HG03457 (cell line): Measurements from ENCODE around the gene MAGI2.

ENCODE experiments used
- ATAC-seq: cut with Tn5 transposase; IDR thresholded peaks from one replicate; pipeline ENCODE4 v1.9.1; 2021; ENCODE audit warnings: moderate number of reproducible peaks; ENCODE audit not compliant: unreplicated experiment

The MAGI2 gene

DNA sequence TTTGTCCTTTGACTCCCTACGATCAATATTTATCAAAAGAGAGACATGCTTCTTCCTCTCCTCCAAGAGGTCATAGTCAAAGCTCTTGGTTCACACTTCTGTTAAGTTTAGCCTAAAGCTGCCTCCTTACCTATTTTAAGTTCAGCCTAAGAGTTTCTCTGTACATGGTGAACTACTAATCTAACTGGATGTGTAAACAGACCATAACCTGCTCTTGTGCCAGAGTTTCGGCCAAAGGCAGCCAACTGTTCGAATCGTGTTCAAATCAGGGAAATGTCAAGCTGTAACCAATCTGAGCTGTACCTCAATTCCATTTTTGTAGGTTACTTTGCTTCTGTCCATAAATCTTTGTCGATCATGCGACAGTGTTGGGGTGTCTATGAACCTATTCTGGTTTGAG lies 1240.1 kb downstream of the MAGI2 start:
- no peak for ATAC-seq

DNA sequence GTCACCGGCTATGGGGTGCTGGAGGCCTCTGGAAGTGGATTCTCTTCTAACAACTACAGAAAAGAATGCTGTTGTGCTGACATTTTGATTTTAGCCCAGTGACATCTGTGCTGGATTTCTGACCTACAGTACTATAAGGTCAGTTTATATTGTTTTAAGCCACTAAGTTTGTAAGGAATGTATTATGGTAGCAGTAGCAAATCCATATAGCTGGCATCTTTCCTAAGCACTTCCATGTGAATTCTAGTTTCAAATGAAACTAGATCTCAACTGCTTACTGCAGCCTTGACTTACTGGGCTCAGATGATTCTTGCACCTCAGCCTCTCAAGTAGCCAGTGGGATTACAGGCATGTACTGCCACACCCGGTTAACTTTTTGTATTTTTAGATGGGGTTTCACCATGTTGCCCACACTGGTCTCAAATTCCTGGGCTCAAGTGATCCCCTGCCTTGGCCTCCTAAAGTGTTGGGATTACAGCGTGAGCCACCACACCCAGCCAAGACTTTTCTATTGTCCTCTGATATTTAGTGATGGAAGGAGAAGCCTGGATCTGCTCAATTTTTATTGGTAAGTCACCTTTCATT lies 1240.9 kb downstream of the MAGI2 start:
- ATAC-seq = no peak

DNA sequence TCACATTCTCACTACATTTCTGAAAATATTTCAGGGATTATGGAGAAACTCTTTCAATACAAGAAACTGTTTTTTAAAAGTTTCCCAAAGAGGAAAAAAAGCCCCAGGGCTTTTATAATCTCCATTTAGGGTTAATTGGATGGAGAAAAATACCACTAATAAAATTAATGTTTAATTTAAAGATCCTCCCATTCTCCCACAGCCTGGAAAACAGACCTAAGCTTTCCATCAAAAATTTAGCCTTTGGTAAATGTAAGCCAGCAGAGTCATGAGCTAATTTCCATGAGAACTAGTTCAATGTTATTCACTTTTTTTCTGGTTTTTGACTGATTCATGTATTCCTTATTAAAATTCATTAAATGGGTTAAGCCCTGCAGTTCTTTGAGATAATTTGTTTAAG lies 1246.2 kb downstream of the MAGI2 start:
- no peak for ATAC-seq

DNA sequence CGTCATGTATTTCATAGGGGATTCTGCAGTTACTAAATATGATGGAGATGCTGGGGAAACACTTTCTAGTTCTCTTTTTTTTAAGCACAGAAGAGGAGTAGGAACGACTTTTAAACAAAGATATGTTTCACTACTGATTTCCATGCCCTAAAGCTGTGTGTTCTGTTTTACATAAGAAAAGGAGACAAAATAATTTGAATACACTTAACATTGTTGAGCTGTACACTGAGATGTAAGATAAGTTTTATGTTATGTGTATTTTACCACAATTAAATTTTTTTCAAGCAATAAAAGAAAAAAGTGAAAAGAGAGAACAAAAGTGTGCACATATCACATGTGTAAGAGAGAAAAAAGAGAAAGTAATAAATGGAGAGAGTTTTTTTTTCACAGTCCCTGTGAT lies 1246.7 kb downstream of the MAGI2 start:
- no peak for ATAC-seq

DNA sequence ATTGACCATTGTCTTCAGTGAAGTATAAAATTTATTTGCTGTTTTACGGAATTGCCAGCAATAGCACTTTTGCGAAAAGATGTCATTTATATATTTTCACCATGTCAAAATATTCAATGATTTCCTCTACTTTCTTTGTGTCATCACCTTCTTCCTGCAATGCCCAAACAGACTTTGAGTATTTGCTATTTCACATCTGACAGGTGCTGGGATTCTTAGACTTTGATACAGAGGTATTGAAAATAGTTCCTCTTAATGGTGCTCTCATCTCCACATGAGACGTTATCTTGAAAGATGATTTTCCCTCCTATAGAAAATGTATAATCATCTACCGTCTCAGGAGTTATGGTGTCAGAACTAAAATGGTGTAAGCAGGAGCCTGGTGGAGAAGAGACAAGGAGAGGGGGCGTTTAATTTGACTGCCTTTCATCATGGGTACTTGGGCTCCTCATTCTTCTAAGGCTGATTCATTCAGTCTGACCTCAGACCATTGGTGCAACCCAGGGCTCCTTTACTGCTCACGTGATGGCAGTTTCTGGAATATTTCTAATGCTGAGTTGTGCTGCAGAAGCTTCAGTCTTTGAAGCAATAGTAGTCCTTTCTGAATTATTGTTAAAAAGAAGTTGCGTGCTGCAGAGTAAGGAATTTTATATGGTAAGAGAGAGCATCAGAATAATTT lies 1250.3 kb downstream of the MAGI2 start:
- ATAC-seq = no peak

DNA sequence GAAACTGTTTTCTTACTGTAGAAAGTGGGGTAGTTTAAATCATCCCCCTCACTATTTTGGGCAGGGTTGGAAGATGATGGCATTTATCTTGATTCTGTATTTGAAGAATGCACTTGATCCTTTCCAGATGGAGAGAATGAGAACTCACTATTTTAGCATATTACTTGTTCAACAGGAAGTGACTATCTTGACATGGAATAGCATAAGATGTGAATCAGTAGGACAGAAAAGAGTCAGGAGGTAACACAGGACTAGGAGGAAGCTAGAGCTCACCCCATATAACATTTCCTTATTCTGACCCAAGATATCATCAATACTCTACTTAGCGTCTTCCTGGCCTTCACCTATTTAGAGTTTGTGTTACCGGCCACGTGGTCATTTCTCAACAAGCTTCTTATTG lies 1254.7 kb downstream of the MAGI2 start:
- ATAC-seq = no peak

DNA sequence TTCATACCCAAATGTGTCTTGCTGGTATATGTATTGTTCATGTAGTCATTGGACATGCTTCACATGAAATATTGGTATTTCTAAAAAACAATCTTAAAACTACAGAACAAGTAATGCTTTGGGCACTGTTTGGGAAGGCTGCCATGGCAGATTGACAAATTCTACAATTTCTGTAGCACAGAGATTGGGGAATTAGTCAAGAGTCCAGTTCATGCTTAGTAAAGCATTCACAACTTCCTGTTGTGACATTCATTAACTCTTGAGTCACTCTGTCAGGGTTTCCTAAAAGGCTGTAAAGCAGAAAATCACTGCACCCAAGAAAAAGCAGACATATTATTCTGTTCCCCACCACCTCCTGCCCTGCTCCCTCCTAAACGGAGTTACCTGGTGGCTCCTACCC lies 1256.0 kb downstream of the MAGI2 start:
- no peak for ATAC-seq

DNA sequence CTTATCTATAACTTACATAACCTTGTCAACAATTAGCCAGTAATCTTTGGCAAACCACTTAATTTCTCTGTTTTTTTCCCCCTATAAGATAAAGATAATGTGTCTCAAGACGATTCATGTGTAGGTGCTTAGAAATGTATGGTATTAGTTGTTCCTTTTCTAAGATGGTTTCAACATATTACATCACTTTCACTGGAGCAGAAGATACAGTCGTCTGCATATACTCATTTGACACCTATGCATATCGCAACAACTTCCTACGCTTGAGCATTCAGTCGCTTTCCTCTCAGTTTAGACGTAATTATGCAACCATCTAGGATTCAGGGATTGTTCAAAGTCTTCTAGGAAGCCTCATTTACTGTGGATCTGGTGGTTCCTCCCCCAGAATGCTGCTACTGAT lies 1258.2 kb downstream of the MAGI2 start:
- ATAC-seq = no peak

DNA sequence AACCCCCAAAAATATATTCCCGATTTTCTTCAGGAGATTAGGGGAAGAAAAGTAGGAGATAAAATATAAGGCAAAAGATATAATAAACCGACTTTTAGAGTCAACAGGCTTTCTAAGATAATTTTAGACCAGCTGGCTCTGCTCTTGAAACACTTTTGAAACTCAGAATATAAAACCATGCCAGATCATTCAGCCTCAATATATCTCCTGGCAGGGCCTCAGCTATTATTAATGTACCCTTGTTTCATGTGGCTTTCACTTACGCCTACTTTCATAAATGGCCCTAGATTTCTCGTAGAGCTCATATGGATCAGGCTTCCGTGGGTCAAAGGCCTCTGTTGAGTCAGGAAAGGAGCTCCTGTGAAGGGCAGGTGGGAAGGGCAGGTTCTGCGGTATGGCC lies 1258.9 kb downstream of the MAGI2 start:
- ATAC-seq = no peak

DNA sequence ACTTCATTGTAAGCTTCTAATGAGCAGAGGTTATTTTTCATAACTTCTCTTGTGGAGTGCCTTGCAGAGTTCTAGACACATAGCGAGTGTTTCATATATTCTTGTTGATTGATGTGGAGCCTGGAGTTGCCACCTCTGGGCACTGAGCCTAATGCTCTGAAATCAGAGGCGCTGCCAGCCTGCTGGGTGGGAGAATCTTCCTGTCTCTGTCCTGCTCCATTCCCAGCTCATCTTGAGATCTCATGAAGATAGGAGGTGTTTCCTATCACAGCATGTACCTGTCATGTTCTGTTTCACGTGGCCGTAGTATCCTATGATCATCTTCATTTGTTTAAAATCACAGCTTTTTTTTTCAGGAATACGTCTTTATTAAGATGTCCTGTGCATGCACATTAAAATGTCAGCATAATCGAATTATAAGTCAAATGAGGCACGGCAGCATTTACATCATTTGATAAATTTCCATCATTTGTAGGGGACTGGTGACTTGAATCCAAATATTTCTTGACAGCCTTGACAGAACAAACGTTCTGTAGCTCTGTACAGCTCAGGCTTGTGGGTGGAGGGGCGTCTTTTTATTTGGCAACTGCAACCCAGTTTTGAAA lies 1261.9 kb downstream of the MAGI2 start:
- no peak for ATAC-seq

DNA sequence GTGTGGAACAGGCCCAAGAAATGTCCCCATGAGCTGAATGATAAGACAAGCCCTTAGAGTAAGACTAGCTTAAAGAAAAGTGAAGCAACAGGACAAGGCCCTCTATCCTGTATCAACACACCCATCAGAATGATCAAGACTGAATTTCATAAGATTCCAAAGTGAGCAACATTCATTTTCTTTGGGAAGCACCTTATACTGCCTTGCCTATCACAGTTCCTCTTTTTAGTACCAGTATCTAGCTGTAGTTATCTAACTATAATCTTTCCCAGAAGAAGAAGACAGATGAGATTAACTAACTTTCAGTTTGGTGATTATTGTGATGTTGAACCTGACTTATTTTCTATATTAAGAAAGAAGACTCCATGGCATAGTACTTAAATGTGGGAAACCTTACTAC lies 1263.7 kb downstream of the MAGI2 start:
- no peak for ATAC-seq

DNA sequence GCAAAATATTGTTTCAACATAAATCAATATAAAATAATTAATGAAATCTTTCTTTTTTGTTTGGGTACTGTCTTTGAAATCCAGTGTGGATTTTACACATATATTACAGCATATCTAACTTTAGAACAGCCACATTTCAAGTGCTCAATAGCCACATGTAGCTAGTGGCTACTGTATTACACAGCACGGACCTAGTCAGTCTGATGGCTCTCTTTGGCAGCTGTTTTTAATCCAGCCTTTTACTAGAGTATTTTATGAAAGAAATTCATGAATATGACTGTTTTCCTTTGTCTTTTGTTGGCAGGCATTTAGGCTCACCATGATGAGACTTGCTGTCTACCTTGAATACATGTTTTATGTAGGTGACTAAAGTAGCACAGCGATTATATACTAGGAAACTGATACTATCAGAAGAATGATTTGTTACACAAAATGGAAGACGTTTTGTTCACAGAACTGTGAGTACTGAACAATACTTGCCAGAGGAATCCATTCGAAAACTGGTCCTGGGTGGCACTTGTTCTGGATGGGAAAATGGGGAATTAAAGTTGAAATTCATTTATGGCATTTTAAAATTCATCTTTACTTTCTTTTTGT lies 1268.2 kb downstream of the MAGI2 start:
- ATAC-seq = no peak

DNA sequence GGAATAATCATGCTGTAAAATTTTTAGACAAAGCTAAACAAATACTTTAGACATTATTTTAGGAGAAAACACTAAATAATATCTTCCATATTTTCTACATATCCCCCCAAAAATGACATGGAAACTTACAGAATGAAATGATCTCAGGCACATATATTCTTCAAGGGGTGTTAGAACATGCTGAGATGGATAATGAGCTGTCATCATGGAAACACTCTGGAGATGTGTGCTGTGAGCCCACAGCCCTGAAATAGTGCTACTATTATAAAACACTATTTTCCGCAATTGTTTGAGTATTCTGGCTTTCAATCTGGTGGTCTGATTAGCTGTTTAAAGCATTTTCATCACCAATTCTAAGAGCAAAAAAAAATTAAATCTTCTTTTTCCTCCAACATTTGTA lies 1269.2 kb downstream of the MAGI2 start:
- ATAC-seq = no peak

DNA sequence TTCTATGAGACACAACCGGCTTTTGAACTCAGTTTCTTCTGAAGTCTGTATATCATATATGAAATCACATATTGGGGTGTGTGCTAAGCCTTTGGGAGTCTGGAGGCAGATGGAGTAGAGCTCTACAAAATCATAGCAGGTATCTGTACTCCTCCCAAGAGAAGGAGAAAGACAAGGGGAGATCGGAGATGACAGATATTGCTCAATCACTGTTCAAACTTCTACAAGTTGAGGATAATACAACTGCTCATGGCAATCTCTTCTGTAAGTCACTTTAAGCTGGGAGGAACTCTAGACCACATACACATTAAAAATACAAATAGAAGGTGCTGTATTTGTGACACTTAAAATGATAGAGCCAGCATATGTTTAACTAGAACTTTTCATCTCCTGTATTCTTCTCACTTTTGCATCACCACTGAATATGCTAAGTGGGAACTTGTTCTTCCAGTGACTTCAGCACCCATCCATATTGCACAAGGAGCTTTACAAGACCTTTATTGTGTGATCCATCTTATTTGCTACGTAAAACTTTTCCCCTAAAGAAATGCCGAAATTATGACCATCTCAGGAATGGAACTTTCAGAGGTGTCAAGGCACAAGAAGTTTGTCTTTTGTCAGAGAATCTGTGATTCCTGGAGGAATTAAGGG lies 1273.5 kb downstream of the MAGI2 start:
- ATAC-seq = no peak

DNA sequence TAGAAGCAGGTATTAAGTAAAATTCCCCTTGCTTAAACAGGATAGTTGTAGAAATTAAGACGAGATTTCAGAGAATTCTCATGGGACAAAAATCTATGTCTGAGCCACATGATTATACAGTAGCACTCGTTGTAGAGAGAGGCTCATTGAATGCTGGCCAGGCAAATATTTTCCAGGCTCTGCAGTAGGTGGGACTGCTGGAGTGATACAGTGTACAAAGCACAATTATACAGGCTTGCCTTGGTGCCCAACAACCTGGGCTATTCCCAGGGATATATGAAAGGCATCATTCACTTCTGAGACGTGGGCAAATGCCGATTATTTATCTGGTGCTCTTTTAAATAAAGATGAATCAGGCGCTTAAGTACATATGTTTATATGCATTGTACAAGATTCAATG lies 1274.3 kb downstream of the MAGI2 start:
- no peak for ATAC-seq

DNA sequence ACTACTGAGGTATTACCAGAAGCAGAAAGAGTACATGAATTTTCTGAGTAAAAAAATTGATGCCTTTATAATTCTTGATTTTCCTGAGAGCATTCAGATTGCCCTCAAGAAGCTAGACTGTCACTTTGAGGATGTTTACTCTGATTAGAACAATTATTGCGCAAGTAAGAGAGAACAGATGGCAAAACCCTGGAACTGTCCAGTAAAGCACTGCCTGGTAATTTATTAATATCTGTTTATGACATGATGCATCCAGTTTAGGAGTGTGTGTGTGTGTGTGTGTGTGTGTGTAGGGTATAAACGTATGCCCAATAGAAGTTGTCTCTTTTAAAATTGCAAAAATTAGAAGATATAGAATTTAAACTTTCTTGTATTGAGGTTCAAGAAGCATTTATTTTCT lies 1275.1 kb downstream of the MAGI2 start:
- ATAC-seq = no peak

DNA sequence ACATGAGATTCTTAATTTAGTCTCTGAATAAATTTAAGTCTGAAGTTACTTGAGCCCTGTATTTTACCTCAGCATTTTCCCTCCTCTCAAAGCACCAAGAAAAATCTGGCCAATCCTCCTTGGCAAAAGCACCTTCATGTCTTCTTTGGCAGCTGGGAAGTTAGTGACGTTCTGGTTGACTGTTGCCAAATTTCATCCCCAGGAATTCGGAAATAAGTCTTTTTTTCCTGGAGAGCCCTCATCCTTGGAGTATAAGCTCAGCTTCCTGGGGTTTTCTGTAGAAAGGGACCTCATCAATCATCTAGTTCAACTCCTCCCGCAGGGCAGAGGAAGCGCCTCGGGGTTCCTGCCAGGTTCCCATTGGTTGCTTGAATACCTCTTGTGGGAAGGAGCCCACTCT lies 1277.3 kb downstream of the MAGI2 start:
- no peak for ATAC-seq

DNA sequence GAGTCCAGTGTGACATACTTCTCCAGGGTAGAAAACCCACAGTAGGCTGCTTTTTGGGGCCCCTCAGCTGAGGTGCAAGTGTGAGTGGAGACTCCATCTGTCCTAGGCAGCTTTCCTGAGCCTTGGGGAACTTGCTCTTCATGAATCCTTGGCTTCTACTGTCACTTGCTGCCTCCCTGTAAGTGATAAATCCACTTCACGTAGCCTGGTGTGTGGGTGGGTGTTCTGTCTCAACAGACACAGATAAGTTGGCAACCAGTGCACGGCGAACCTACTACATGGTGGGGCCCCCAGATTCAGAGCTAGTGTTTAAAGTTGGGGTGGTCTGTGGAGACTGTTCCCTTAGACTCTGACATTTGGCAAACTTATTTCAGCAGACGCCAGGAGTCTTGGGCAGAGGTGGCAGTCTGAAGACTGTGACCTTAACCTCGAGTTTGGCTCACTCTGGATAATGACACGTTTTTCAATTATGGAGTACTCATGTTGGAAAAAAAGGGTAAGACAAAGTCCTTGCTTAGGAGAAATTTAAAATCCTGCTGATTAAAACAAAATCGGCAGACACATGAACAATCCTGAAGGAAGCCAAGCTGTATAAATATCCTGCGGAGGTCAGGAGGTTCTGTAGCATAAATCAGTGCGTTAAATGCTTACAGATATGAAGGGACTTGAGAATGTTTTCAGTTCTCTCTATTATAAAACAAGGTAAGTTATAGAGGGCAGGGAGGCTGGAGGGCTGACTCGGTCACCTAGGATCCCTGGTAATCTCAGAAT lies 1278.0 kb downstream of the MAGI2 start:
- ATAC-seq = no peak

DNA sequence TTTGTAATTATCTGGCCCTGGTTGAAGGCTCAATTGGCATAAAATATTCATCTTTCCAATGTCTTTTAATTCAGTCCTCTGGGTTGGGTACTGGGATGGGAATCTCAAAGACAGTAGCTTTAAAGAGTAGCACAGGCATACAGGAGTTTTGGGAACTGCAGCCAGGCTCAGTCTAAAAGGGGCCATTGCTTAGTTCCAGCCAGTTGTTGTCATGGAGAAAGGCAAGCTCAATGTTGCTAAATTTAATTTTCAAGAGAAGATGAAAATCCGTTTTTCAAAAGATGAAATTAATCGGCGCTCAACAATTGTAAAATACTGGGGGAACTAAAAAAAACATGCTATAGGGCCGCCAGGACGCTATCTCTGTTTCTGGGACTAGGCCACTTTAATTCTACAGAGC lies 1279.8 kb downstream of the MAGI2 start:
- ATAC-seq = no peak

DNA sequence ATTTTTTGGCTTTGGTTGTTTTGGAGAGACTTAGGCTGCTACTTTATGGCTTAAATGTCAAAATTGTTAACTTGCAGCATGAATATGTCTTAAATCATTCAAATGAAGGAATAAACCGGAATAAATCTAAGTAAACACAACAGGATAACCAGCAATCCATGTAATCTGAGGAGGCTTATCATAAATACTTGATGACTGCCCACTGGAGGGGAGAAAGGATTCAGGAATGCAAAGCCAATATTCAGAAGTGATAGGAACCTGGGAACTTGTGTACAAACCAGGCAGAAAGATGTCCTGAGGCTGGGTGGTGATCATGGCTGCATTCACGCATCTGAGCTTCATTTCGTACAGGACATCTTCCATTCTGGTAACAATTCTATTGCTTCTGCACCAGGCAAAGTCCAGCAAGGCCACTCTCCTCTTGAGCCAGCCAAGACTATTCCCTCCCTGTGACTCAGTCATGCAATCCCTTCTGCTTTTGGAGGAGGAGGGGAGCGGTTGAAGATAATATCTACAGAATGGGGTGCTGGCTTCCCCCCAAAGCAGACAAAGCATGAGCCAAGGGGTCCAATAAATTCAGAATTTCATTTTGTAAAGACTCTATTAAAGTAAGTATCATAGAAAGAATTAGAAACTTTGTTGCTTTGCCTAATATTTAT lies 1280.4 kb downstream of the MAGI2 start:
- no peak for ATAC-seq
